Mucosa of gallbladder (tissue), 1 donor: ENCODE results near the gene TACC3. TPM values are rescaled to one million over a fixed set of nuclear protein-coding genes. Genes with fewer than 3 reads are reported as not detected.

Experiments
- DNase-seq: peaks from one replicate; pipeline ENCODE4 v3.0.0-alpha.2; 2020; ENCODE audit warnings: low spot score
- total RNA-seq: library from RNA; stranded (reverse); gene quantifications from one replicate; pipeline ENCODE4 v1.2.1, GENCODE V29; 2021
- donor health status: DM: no; HTN: no; CAD: no.

TACC3 gene
- total RNA-seq, 1 donor from 2014 or later = 16.2 TPM

DNA sequence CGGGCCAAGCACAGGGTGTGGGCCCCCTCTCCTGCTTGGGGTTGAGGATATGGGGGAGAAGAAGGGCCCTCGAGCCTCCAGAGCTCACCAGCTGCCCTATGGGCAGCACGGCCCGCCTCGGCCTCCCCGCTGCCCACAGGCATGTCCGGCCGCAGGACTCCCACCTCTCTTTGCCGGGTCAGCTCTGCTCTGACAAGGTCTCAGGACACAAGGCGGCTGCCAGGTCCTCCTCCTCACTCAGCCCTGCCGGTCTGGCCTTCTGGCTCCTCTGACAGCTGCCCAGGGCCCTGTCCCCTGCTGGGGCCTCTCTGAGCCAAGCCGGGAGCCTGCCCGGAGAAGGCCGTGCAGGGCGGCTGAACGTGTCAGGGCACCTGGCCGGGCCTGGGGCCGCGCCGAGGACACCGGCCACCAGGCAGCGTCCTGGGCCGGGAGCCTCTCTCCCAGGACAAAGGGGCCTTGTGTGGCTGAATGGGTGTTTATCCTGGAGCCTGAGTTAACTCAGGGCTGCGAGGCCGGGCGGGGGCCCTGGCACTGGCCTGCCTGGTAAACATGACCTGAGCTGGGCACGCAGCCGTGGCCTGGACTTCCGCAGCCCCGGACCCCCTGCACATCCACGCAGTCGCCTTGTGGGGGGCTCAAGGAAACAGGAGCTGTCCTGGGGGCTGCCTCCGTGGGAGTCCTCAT lies 25.7 kb downstream of the TACC3 start:
- no peak for DNase-seq

DNA sequence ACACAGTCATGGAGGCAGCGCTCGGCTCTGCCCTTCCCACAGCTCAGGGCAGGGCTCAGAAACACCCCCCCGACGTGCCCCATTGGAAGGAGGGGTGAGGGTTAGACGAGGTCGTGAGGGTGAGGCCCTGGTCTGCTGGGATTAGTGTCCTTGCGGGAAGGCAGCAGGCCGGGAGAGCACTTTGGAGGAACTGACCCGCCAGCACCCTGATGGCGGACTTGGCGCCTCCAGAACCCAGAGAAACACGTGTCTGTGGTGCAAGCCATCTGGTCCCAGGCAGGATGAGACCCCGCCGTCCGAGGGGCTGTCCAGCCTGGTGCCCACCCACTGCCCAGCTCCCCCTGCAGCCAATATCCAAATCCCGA lies 26.3 kb downstream of the TACC3 start:
- DNase-seq = no peak

DNA sequence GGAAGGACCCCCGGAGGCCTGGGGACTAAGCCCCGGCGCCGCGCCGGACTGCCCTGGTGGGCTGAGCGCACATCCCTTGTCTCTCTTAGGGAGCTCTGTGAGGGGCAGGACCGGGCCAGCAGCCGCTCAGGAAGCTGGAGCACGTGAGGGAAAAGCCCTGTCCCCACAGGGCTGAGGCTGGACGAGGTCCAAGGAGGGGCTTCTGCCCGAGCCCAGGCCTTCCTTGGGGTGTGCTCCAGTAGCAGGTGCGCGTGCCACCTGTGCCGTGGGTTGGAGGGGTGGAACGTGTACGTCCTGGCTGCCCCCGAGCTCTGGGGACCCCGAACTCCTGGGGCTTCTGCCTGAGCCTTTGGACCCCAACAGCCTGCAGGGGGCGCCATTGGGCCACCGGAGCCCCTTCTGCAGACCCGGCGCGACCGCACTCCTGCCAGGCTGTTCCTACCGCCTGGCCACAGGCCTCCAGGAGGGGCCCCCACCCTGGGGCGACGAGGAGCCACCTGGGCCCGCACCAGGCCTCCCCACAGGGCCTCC lies 27.2 kb downstream of the TACC3 start:
- DNase-seq = peak; percentile 61

DNA sequence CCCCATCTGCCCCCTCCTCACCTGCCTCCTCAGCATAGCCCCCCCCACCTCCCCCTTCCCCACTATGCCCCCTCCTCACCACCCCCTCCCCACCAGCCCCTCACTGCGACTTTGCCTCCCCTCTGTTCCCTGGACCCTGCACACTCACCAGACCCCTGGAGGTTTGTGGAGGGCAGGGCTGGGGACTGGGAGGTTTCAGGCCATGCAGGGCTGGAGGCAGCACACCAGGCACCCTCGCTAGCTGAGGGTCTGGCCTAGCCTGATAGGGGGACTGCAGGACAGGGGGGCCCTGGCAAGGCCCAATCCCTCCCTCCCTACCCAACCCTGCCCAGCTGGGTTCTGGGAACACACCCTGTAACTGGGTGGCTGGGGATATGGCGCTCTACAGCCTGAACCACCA lies 28.0 kb downstream of the TACC3 start:
- no peak for DNase-seq

- no peak for DNase-seq
Measured at GRCh38 chr4:1749826-1750225, 28.5 kb downstream of the TACC3 start.

GRCh38 chr4:1750381-1751154 lies 29.2 kb downstream of the TACC3 start:
- DNase-seq = no peak

DNA sequence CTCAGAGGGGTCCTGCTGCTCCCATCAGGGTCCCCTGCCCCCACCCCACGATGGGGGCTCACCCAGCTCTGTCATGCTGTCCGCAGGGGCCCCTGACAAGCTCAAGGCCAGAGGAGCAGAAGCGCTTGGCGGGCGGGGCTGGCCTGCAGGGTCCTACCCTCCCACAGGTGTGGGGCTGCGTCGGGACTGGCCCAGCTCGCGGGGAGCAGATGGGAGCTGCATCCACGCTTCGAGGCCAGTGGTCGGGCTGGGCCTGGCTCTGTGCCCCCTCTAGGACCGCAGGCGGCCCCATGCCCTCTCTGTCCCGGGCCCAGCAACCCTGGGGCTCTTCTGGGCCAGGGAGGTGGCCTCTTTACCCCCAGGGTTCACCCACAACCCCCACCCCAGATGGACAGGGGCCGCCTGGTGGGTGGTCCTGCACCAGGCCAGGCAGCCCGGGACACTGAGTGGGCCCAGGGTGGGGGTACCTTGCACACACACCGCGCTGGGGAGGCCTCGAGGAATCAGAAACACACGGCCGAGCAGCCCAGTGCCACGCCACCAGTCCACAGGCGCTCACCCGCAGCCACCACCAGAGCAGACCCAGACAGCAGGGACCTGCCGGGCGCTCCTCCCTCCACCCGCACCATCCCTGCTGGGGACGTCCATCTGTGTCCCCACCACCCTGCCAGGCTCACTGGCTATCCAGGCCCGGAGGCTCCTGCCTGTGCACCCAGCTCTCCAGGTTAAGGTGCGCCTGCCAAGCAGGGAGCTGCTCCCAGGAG lies 30.0 kb downstream of the TACC3 start:
- DNase-seq = no peak

- DNase-seq = no peak
Measured at GRCh38 chr4:1751919-1752283, 30.6 kb downstream of the TACC3 start.

DNA sequence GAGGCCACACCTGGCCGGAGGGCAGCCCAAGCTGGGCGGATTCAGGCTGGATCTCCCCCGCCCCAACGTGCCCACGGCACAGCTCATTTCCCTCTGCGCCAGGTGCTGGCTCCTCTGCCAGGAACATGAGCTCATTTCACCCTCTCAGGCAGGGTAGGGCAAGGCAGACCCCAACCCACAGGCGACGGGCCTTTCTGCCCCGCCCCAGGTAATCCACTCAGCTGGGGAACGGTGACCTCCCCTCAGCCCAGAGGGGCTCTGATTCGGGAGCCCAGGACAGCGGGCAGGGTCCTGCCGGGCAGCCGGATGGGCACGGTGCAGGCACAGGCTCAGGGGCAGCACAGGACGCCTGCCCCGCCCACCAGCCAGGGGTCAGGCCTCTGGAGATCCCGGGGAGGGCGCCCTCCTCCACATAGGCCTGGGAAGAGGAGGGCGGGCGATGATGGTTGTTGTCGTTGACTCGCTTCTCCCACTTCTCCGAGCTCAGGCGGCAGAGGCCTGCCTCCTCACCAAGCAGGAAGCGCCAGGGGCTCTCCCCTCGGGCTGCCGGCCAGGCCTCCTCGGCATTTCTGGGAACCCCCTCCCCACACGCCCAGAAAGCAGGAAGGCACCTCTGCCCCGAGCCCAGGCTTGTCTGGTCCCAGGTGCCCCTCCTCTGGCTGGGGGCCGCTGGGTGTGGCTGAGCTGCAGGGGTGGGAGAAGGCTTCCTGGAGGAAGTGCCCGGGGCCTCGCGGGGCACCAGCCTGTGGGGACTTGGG lies 31.1 kb downstream of the TACC3 start:
- DNase-seq = no peak

DNA sequence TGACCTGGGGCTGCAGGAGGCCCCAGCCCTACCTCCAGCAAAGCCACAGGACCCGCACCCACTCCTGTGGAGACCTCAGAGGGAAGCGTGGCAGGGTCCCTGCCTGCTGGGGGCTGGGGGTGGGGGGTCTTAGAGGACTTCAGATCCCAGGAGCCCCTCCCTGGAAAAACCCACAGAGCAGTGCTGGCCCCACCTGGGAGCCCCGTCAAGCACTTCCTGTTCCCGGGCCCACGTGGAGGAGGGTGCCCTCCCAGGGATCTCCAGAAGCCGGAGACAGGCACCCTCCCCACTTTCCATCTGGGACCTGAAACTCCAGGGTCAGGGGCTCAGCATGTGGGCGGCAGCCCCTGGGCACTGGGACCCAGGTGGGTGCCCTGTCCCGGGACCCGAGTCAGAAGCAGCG lies 32.0 kb downstream of the TACC3 start:
- no peak for DNase-seq

DNA sequence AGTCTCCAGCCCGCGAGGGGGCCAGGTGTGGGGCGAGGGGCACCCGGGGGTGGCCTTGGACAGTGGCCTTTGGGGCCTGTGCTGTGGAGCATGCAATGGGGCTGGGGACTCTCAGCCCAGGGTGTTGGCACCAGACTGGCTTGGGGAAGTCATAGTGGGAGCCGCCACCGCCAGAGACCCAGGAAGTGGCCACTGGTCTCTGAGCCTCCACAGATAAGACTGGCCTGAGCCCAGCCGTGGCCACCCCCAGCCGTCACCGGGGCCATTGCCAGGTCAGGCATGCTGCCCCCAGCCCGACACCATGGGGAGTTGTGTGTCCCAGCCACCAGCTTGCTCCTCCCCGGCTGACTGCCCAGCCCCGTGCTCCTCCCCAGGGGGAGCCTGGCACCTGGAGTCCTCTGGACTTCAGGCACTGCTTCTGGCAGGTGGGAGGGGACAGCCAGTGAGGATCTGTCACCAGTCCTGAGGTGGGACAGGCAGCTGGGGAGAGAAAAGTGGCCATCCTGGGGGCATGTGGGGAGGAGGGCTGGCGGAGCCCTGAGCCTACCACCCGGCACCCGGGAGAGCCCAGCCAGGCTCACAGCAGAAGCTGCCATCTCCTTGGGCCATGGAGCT lies 32.5 kb downstream of the TACC3 start:
- no peak for DNase-seq

GRCh38 chr4:1754336-1754735 lies 33.0 kb downstream of the TACC3 start:
- no peak for DNase-seq

DNA sequence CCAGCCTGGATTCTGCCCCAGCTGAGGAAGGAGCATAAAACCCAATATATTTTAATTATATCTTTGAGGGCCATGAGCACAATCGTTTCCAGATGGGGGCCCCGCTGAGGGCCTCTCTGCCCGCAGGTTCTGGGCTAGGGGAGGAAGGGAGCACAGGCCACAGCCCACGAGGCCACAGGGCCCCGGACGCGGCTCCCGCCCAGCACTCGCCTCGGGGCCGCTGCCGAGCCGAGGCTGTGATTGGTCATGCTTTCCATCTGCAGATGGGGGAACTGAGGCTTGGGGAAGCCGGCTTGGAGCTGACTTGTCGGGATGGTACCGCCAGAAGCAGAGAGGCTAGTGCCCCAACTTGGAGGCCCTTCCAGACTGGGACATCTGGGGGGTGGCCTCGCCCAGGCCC lies 34.0 kb downstream of the TACC3 start:
- DNase-seq = no peak

DNA sequence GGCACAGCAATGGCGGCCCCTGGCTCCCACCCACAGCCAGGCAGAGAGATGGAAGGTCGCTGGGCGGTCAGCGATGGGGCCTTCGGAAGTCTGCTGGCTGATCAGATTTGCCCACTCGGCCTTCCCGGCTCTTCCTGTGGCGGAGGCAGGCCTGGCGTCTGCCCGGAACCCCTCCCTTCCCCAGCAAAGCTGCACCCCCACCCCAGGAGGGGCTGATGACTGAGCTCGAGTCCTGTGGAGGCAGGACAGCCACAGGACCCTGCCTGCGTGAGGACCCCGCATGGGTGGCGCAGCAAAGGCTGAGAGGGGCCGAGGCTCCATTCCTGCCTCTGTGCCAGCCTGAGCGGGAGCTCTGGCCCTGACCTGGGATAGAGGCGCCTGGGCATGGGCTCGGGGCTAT lies 34.8 kb downstream of the TACC3 start:
- no peak for DNase-seq

GRCh38 chr4:1756893-1757779 lies 35.8 kb downstream of the TACC3 start:
- no peak for DNase-seq

DNA sequence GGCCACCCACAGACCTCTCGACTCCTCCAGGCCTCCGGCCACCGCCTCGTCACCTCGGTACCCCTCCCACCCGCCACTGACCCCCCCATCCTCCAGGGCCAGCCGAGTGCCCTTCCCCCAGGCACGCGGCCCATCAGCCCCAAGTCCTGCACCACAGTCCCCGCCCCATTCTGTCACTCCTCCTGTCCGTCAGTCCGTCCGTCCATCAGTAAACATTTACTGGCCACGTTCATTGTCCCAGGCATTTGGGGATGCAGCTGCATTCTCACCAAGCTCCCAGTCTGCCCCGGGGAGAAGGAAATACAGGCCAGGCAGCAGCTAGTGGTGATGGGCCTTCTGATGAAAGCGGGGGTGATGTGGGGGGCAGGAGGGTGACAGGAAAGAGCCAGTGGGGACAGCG lies 36.5 kb downstream of the TACC3 start:
- DNase-seq = no peak

DNA sequence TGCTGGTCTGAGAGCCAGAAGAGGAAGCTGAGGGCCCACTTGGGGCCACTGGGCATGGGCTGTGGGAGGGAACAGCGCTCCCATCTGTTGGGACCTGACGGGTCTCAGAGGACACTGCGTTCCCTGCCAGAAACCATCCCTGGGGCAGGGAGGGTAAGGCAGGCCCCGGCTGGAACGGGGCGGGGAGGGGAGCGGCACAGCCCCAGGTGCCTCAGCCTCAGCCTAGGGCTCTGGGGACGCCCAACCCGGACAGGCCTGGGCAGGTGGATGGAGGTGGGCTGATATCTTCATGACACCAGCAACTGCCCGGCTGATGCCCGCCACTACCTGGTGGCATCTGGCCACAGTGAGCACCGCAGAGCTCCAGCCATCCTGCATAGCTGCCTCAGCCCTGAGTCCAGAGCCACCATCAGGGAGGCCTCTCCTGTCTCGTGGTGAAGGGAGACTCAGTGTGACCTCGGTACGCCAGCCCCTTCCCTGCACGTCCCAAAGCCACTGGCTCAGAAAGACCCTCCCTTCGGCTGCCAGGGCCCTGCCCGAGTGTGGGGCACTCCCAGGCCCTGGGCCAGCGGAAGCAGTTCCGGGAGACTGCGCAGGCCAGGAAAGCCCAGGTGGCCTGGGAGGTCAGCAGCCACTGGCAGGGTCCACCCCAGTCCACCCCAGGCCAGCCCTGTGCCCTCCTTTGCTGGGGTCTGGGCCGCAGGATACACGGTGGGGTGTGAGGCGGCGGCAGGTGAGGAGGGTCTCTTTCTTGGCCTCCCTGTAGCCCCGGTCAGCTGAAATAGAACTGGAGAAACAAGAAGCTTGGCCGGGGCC lies 37.2 kb downstream of the TACC3 start:
- no peak for DNase-seq

GRCh38 chr4:1759170-1759817 lies 38.0 kb downstream of the TACC3 start:
- no peak for DNase-seq

GRCh38 chr4:1759818-1760223 lies 38.5 kb downstream of the TACC3 start:
- DNase-seq = no peak
